ENCODE results near the gene NAV3.
"Not testable (repeated sequence)": the region's sequence is repeated elsewhere in the genome, so short reads cannot be mapped to it uniquely, and the experiment has no call there.

The NAV3 gene

GRCh38 chr12:78101113-78101876 lies 270.6 kb downstream of the NAV3 start:
- H3K79me2 ChIP-seq (ENCODE audit: insufficient read depth, low read length): no peaks in the 10 kb centered on the region
- no peaks in the 10 kb centered on the region for H3K9me2 ChIP-seq (replicated peaks; ENCODE audit: low read depth, low read length)
- H3K9ac ChIP-seq (ENCODE audit: low read depth, low read length, poor library complexity, severe bottlenecking): no peak overlapping the region
- no peaks in the 10 kb centered on the region for H3K36me3 ChIP-seq (ENCODE audit: insufficient read depth, low read length)
- H3K9me3 ChIP-seq (ENCODE audit: insufficient read depth, low read depth, low read length): no peaks in the 10 kb centered on the region
- H4K20me1 ChIP-seq (ENCODE audit: insufficient read depth, low read length, poor library complexity, severe bottlenecking): no peaks in the 10 kb centered on the region
- TF ChIP-seq CTCF (conservative IDR thresholded peaks at IDR 0.05; ENCODE audit: low read length): no peak
- TF ChIP-seq EZH2phosphoT487 (IDR thresholded peaks at IDR 0.05; ENCODE audit: borderline replicate concordance): no peak
- H2AFZ ChIP-seq (ENCODE audit: low read length): no peak overlapping the region
- no peaks in the 10 kb centered on the region for H3K4me1 ChIP-seq (ENCODE audit: insufficient read depth, low read length, poor library complexity, severe bottlenecking)
- H3K27me3 ChIP-seq (ENCODE audit: insufficient read depth, low read length, poor library complexity, severe bottlenecking): no peaks in the 10 kb centered on the region
- H3K4me2 ChIP-seq (ENCODE audit: low read depth, low read length, poor library complexity, severe bottlenecking): no peak overlapping the region
- no peak overlapping the region for H3K4me3 ChIP-seq (ENCODE audit: low read length, poor library complexity, severe bottlenecking)
- no peaks in the 10 kb centered on the region for H3F3A ChIP-seq (ENCODE audit: low read depth)

GRCh38 chr12:78101946-78102635 lies 271.4 kb downstream of the NAV3 start:
- no peaks in the 10 kb centered on the region for H3K9me2 ChIP-seq (replicated peaks; ENCODE audit: low read depth, low read length)
- H3F3A ChIP-seq (ENCODE audit: low read depth): no peaks in the 10 kb centered on the region
- H3K9me3 ChIP-seq (ENCODE audit: insufficient read depth, low read depth, low read length): no peaks in the 10 kb centered on the region
- H3K27me3 ChIP-seq (ENCODE audit: insufficient read depth, low read length, poor library complexity, severe bottlenecking): no peaks in the 10 kb centered on the region
- no peaks in the 10 kb centered on the region for H3K4me1 ChIP-seq (ENCODE audit: insufficient read depth, low read length, poor library complexity, severe bottlenecking)
- H4K20me1 ChIP-seq (ENCODE audit: insufficient read depth, low read length, poor library complexity, severe bottlenecking): no peaks in the 10 kb centered on the region
- no peaks in the 10 kb centered on the region for H3K36me3 ChIP-seq (ENCODE audit: insufficient read depth, low read length)
- H3K4me2 ChIP-seq (ENCODE audit: low read depth, low read length, poor library complexity, severe bottlenecking): no peak overlapping the region
- H3K9ac ChIP-seq (ENCODE audit: low read depth, low read length, poor library complexity, severe bottlenecking): no peak overlapping the region
- TF ChIP-seq CTCF (conservative IDR thresholded peaks at IDR 0.05; ENCODE audit: low read length) (no peak), EZH2phosphoT487 (IDR thresholded peaks at IDR 0.05; ENCODE audit: borderline replicate concordance) (no peak)
- no peak overlapping the region for H3K4me3 ChIP-seq (ENCODE audit: low read length, poor library complexity, severe bottlenecking)
- H3K79me2 ChIP-seq (ENCODE audit: insufficient read depth, low read length): no peaks in the 10 kb centered on the region
- no peak overlapping the region for H2AFZ ChIP-seq (ENCODE audit: low read length)

DNA sequence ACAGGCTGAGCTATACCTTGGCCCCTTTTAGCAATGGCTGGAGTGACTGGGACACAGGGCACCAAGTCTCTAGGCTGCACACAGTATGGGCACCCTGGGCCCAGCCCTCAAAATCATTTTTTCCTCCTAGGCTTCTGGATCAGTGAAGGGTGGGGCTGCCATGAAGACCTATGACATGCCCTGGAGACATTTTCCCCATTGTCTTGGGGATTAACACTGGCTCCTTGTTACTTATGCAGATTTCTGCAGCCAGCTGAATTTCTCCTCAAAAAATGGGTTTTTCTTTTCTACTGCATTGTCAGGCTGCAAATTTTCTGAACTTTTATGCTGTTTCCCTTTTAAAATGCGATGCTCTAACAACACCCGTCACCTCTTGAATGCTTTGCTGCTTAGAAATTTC lies 272.1 kb downstream of the NAV3 start:
- H3F3A ChIP-seq (ENCODE audit: low read depth); H3K9me2 ChIP-seq (replicated peaks; ENCODE audit: low read depth, low read length); H3K27me3 ChIP-seq (ENCODE audit: insufficient read depth, low read length, poor library complexity, severe bottlenecking); H2AFZ ChIP-seq (ENCODE audit: low read length); H3K9ac ChIP-seq (ENCODE audit: low read depth, low read length, poor library complexity, severe bottlenecking); H3K79me2 ChIP-seq (ENCODE audit: insufficient read depth, low read length); H3K4me3 ChIP-seq (ENCODE audit: low read length, poor library complexity, severe bottlenecking); H4K20me1 ChIP-seq (ENCODE audit: insufficient read depth, low read length, poor library complexity, severe bottlenecking); H3K9me3 ChIP-seq (ENCODE audit: insufficient read depth, low read depth, low read length); H3K4me2 ChIP-seq (ENCODE audit: low read depth, low read length, poor library complexity, severe bottlenecking); H3K4me1 ChIP-seq (ENCODE audit: insufficient read depth, low read length, poor library complexity, severe bottlenecking); H3K36me3 ChIP-seq (ENCODE audit: insufficient read depth, low read length): not testable (repeated sequence)
